Measurements from ENCODE around the gene UTP4. TPM values are rescaled to one million over a fixed set of nuclear protein-coding genes. Genes with fewer than 3 reads are reported as not detected.
"Not testable (repeated sequence)": the region's sequence is repeated elsewhere in the genome, so short reads cannot be mapped to it uniquely, and the experiment has no call there.

Gene UTP4
- polyA plus RNA-seq, 12 donors: 22.7 to 40.0 (median 35.3) TPM; not detected in 1

DNA sequence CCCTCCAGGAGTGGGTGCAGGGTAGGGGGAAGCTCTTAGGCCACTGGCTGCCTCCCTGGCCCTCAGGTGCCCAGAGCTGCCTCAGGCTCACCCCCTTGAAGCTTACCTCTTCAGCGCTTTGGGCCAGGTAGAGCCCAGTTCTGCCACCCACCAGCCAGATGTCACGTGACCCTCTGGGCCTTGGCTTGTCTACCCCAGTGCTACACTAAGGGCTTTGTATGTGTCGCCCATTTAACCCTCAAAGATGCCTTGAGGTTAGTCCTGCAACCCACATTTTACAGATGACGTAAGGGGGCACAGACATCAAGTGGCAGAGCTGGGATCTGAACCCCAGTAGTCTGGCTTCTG lies 23.6 kb upstream of the UTP4 start:
- DNase-seq: no peak

DNA sequence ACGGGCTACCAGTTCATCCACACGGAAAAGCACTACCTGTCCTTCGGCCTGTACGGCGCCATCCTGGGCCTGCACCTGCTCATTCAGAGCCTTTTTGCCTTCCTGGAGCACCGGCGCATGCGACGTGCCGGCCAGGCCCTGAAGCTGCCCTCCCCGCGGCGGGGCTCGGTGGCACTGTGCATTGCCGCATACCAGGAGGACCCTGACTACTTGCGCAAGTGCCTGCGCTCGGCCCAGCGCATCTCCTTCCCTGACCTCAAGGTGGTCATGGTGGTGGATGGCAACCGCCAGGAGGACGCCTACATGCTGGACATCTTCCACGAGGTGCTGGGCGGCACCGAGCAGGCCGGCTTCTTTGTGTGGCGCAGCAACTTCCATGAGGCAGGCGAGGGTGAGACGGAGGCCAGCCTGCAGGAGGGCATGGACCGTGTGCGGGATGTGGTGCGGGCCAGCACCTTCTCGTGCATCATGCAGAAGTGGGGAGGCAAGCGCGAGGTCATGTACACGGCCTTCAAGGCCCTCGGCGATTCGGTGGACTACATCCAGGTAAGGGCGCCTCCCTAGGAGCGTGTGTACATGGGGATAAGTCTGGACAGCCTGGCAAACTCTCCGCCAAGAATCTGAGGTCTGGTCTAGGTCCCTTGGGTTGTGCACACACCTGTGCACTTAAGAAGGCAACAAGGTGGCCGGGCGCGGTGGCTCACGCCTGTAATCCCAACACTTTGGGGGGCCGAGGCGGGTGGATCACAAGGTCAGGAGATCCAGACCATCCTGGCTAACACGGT lies 22.8 kb upstream of the UTP4 start:
- no peak for DNase-seq

DNA sequence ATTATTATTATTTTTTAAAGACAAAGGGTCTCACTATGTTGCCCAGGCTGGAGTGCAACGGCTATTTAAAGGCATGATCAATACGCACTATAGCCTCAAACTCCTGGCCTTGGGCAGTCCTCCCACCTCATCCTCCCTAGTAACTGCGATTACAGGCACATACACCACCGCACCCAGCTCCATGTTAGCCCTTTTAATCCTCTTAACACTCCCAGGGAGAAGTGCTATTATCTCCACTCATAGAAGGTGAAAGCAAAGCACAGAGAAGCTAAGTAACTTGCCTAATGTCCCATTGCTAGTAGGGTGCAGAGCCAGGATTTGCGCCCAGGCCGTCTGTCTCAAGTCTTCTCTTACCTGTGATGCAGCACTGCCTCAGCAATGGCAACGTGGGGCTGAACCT lies 22.0 kb upstream of the UTP4 start:
- no peak for DNase-seq

DNA sequence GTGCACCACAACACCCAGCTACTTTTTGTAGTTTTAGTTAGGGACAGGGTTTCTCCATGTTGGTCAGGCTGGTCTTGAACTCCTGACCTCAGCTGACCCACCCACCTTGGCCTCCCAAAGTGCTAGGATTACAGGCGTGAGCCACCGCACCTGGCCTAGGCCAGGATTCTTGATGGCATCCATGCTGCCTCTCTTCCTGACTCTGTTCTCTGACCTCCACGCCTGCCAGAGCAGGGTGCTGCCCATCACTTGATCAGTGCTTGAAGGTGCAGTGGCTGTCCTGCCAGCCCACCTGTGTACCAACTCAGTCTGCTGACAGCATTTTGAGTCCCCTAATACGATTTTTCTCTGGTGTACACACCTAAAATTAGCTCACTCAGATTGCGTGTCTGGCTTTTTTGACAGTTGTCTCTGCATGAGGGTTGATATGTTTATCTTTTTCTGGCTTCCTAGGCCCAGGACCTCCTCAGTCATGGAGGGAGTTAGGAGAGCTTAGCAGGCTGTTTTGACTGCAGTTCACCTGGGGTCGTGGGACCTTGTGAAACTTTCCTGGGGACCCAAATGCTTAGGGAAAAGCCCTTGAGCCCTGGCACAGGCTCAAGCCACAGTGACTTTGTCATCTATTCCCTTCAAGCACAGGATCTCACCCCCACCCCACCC lies 21.1 kb upstream of the UTP4 start:
- DNase-seq: no peak

DNA sequence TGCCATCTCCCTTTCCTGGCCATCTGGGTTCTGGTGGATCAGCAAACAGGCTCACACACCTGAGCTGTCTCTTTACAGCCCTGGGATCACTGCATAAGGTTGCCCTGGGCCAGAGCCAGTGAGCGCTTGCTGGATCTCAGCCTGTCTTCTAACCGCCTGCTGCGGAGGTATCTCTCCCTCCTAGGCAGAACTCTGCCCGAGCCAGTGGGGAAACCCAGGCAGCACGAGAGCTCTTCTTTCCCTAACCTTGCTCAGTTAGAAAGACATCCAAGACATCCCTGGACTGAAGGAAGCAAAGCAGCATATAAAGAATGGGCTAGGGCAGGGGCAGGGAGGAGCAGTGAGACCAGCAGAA lies 20.6 kb upstream of the UTP4 start:
- DNase-seq: no peak

DNA sequence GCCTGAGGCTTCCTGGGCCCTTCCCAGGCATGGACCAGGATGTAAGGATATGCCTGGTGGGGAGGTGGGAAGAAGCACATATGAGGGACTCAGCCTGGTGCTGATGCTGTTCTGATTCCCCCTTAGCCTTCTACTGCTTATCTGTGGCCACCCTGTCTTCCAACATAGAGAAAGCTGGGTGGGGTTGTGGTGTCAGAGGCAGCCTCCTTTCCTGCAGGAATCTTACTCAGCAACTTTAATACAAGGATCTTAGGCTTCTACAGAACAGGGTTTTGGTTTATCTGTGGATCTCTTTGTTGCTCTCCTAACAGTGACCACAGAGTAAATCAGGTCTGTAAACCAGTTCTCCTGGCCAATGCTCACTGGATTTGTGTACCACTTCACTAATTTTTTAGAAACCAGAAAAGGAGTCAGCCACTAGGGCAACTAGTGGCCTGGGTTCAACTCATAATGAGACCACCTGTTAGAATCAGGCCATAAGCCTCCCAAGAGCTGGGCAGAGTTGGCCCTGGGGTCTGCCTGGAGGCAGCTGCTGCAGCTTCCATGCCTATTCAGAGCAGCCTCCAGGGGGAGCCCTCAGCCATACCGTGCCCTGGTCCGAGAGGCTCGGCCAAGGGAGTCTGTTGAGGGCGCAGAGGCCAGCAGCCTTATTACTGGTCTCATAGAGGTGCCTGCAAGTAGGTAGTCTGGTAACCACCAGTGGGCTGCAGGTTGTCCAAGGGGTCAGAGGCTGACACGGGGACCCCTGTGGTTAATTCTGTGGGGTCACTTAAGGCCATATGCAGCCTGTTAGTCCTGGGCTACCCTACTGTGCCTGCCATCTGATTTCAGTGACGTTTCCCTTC lies 19.9 kb upstream of the UTP4 start:
- no peak for DNase-seq

DNA sequence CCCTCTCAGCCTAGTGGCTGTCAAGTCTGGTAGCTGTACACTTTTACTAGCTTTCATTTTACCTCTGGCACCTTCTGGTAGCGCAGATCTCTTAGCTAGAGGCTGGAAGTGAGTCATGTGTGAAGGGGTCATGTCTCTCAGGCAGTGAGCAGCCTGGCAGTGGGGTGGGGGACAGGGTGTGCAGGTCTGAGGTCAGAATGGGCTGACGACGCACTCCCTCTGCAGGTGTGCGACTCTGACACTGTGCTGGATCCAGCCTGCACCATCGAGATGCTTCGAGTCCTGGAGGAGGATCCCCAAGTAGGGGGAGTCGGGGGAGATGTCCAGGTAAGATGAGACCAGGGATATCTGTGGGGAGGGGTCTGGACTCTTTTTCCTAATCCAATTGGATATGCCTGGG lies 19.2 kb upstream of the UTP4 start:
- DNase-seq: no peak

DNA sequence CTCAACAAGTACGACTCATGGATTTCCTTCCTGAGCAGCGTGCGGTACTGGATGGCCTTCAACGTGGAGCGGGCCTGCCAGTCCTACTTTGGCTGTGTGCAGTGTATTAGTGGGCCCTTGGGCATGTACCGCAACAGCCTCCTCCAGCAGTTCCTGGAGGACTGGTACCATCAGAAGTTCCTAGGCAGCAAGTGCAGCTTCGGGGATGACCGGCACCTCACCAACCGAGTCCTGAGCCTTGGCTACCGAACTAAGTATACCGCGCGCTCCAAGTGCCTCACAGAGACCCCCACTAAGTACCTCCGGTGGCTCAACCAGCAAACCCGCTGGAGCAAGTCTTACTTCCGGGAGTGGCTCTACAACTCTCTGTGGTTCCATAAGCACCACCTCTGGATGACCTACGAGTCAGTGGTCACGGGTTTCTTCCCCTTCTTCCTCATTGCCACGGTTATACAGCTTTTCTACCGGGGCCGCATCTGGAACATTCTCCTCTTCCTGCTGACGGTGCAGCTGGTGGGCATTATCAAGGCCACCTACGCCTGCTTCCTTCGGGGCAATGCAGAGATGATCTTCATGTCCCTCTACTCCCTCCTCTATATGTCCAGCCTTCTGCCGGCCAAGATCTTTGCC lies 18.0 kb upstream of the UTP4 start:
- DNase-seq: no peak

DNA sequence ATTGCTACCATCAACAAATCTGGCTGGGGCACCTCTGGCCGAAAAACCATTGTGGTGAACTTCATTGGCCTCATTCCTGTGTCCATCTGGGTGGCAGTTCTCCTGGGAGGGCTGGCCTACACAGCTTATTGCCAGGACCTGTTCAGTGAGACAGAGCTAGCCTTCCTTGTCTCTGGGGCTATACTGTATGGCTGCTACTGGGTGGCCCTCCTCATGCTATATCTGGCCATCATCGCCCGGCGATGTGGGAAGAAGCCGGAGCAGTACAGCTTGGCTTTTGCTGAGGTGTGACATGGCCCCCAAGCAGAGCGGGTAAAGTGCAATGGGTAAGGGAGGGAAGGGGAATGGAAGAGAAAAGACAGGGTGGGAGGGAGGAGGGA lies 17.5 kb upstream of the UTP4 start:
- no peak for DNase-seq

DNA sequence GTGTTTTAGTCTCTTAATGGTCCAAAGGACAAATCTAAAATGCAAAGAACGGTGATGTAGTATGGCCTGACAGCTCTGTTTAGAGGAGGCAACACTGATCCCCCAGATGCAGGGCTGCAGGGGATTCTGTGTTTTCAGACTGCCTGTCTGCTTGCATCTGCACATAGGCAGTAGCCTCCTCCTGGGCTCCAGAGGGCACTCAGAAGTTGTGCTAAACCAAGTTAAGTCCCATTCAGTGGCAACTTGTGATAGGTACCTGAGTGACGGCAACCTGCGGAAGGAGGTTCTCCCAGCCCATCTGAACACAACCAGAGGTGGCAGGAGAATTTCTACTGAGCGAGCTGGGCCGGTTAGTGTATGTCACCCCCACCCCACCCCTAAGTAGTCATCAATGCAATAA lies 17.1 kb upstream of the UTP4 start:
- DNase-seq: no peak

DNA sequence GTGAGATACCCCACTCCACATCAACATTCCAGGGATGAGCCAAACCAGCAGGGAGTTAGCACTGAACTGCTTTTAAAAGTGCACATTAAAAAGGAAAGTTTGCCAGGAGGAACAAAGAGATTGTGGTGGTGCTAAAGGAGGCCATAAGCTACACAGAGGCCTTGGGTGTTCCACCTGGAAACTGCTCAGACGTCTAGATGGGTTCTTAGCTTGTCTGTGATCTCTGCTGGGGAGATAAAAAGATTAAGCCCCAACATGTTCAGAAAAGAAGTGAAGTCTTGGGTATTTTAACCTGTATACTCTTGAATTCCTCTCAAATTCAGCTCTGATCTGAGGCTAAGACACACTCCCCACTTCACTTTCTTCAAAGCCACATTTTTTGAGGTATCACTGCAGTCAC lies 16.6 kb upstream of the UTP4 start:
- no peak for DNase-seq

DNA sequence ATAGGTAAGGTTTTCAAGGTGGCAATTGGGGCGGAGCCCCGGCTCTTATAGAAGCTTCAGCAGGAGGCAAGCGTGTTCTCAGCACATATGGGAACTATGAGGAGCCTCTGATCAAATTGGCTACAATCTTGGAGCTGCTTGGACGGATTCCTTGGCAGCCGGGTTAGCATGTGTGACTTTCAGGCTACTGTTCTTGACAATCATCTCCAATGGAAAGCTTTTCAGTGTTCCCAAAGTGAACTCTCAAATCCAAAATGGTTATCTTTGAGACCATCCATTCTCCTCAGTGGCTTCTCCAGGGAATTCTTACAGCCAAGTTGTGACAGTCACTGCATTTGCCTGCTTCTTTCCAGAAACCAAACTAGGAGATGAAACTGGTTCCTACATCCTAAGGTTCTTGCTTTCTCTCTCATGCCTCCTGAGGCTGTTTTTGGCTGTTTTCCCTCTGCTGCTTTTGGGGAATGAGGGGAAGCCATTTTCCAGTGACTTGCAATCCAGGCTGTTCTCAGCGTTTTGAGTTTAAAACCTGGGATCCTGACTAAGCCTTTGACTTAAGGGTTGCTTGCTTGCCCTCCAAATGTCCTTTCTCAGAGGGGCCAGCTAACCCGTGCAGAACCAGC lies 16.1 kb upstream of the UTP4 start:
- no peak for DNase-seq

DNA sequence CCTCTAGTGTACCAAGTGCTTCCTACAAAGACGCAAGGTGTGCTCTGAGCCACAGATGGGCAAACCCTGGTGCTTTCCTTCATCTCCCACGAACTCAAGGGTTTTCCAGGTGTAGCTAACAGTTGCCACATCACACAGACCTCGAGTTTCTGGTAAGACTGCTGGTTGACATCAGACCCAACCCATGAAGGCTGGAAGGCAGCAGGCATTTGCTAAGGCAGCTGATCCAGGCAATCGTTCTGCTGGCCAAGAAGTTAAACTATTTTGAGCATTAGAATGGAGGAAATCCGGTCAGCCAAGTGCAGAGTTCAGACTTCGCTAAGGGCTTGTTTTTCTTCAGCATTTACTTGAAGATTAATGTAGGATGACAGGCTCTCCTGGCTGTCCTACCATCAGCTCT lies 15.5 kb upstream of the UTP4 start:
- no peak for DNase-seq

DNA sequence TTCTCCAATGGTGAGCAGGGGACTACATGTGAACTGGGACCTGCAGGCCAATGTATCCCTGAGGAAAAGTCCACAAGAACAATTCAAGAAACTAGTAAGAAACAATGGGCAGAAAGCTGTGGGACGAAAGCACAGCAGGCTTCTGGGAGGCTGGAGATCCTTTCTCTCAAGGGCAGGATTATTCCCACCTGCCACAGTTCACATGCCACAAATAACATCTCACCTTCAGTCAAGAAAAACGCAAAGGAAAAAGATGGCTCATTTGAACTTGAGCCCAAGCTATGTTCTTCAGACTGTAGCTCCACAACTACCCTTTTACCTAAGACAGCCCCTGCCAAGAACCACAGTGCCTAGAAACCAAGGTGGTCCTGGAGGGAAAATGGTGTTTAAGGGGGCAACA lies 14.0 kb upstream of the UTP4 start:
- DNase-seq: no peak

DNA sequence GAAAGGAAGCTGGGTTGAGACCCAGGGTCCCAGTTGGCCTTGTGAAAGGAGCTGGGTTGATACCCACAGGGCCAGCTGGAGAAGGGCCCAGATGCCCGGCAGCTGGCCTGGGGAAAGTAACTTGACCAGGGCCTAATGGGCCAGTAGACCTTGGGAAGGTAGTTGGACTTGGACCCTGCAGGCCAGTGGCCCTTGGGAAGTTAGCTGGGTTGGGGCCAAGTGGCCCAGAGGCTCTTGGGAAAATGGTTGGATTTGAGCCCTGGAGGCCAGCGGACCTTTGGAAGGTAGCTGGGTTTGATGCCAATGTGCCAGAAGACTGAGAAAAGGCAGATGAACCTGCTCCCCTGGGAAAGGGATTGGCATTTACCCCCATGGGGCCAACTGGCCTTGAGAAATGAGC lies 13.5 kb upstream of the UTP4 start:
- no peak for DNase-seq

DNA sequence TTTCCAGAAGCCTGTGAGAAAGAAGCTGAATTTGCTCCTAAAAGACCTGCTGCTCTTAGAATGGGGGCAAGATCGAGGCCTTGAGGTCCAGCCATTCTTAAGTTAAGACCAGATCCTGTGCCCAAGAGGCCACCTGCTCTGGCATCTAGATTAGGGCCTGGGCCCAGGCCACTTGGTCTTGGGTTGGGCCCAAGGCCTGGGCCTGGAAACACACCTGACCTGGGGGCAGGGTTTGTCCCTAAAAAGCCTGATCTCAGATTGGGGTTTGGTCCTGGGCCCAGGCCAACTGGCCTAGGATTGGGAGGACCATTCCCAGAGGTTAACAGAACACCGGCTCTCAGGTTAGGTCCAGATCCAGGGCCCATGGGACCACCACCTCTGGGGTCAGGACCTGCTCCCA lies 12.9 kb upstream of the UTP4 start:
- no peak for DNase-seq

DNA sequence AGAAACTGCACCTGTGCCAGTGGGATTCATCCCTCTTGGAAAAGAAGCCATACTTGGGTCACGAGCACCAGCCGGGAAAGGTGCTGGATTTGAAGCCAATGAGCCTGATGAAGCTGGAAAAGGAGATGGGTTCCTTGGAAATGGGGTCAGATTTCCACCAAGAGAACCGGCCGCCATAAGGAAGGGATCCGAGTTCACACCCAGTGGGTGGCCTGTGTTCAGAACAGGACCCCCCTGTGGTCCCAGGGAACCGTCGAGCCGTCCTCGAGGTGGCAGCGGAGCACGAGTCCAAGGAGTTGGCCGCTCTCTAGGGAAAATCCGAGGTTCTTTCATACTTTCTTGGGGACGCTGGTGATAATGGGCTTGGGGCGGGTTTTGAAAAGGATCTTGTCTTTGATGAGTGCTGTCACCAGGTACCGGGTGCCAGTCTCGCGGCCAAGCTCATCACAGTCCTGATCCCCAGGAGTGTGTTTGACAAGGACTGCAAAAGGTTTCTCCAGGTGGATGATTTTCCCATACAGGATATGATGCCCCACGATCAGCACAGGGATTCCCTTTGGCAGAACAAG lies 12.3 kb upstream of the UTP4 start:
- no peak for DNase-seq

DNA sequence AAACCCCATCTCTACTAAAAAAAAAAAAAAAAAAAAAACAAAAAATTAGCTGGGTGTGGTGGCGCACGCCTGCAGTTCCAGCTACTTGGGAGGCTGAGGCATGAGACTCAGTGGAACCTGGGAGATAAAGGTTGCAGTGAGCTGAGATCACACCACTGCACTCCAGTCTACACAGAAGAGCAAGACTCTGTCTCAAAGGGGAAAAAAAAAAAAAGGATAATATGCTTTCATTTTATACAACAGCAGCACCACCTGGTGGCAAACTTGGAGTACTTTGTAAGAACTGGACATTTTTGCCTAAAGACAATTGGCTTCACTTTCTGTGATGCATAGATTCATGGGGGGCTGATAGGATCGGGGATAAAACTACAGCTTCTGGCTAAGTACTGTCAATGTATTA lies 8.5 kb upstream of the UTP4 start:
- DNase-seq: no peak

DNA sequence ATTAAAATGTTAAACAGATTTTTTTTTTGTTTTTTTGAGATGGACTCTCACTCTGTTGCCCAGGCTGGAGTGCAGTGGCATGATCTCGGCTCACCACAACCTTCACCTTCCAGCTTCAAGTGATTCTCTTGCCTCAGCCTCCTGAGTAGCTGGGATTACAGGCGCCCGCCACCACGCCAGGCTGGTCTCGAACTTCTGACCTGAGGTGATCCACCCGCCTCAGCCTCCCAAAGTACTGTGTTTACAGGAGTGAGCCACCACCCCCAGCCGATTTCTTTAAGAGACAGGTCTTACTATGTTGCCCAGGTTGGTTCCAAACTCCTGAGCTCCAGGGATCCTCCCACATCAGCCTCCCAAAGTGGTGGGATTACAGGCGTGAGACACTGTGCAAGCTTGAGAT lies 8.0 kb upstream of the UTP4 start:
- DNase-seq: not testable (repeated sequence)

DNA sequence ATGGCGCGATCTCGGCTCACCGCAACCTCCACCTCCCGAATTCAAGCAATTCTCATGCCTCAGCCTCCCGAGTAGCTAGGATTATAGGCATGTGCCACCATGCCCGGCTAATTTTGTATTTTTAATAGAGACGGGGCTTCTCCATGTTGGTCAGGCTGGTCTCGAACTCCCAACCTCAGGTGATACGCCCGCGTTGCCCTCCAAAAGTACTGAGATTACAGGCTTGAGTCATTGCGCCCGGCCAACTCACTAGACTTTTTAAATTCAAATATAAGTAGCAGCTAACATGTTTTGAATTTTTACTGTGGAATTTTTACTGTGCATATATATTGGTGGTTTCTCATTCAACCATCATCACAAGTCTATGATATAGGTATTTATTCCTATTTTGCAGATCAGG lies 7.5 kb upstream of the UTP4 start:
- not testable (repeated sequence) for DNase-seq

DNA sequence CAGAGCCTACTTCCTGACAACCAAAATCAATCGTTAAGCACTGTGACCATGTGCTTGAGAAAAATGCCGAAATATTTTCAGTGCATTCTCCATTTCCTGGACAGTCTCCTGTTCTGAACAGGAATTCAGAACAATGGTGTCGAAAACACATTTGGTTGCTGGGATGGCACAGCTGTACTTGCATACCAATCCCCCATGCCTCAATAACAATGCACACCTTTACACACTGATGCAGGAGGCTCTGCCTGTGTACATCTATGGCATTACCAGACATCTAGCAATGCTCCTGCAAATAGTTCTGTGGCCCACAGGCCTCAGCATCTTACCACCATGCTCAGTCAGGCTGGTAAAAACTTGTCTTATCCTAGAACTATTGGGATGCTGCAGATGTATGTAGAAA lies 6.2 kb upstream of the UTP4 start:
- no peak for DNase-seq

DNA sequence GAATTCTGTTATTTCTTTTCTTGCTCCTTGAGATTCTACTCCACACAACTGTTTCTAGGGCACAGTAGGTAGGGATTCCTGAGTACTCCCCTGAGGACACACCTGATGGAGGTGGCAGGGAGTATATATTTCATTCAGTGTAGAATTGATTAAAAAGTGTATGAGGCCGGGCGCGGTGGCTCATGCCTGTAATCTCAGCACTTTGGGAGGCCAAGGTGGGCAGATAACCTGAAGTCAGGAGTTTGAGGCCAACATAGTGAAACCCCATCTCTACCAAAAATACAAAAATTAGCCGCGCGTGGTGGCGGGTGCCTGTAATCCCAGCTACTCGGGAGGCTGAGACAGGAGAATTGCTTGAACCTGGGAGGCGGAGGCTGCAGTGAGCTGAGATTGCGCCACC lies 5.6 kb upstream of the UTP4 start:
- DNase-seq: not testable (repeated sequence)

Data from muscle of arm (tissue), 12 donors.